ENCODE results near the gene TANC1. TPM values are rescaled to one million over a fixed set of nuclear protein-coding genes. Genes with fewer than 3 reads are reported as not detected.
A peak's percentile ranks its signal among the peaks of the same experiment; 100 is the strongest.

TANC1 gene
- total RNA-seq, 2 donors from 2014 or later = 70.1 to 86.1 TPM

DNA sequence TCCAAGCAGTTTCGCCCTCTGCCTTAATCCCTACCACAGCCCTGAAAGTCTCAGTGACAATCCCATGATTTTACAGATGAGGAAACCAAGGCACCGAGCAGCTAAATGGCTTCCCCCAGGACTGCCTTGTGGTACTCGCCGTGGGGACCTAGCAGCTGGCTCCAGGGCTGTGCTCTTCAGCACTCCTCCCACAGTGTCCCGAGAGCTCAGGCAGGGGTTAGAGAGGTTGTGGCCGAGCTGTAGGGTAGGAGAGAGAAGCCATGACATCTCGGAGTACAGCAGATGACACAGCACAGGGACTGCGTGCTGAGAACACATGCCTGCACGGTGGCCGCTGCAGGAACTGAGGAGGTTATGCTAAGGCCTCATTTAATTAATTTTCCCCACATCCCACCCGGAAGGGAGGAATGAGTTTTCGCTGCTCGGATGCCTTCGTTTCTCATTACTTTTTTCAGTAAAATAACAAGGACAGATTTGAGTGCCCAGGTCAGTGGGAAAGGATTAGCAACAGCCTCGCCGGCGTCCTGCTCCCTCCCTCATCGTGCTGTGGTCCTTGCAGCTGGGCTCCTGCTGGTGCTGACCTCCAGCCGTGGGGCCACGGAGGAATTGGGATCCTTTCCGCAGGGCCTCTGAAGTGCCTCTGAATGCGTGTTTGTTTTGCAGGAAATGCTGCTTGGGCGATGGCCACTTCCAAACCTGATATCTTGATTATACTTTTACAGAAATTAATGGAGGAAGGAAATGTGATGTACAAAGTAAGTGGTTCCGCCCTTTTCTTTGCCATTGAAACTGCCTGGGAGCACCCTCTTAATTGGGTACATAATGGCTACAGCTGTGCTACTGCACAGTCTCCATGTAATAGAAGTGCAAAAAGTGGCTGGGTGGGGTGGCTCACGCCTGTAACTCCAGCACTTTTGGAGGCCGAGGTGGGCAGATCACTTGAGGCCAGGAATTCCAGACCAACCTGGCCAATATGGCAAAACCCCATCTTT lies 256.9 kb downstream of the TANC1 start:
- Histone ChIP-seq H3K27me3 (replicated peaks; ENCODE audit: insufficient read depth) (no peaks in the 10 kb centered on the region), H3K27ac (no peak overlapping the region), H3K9me3 (no peaks in the 10 kb centered on the region), H3K4me3 (no peak overlapping the region), H3K4me1 (ENCODE audit: control insufficient read depth in 1 of 2, low read depth in 2 of 2) (peaks cover 0 to 12% of the 10 kb centered on the region in 2 donors), H3K36me3 (peaks cover 37% of the 10 kb centered on the region)
- ATAC-seq (ENCODE audit: insufficient number of reproducible peaks, low FRiP score, low read depth) (no peak), DNase-seq (ENCODE audit: low spot score) (no peak)
- TF ChIP-seq, protein P1, sequence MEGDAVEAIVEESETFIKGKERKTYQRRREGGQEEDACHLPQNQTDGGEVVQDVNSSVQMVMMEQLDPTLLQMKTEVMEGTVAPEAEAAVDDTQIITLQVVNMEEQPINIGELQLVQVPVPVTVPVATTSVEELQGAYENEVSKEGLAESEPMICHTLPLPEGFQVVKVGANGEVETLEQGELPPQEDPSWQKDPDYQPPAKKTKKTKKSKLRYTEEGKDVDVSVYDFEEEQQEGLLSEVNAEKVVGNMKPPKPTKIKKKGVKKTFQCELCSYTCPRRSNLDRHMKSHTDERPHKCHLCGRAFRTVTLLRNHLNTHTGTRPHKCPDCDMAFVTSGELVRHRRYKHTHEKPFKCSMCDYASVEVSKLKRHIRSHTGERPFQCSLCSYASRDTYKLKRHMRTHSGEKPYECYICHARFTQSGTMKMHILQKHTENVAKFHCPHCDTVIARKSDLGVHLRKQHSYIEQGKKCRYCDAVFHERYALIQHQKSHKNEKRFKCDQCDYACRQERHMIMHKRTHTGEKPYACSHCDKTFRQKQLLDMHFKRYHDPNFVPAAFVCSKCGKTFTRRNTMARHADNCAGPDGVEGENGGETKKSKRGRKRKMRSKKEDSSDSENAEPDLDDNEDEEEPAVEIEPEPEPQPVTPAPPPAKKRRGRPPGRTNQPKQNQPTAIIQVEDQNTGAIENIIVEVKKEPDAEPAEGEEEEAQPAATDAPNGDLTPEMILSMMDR (IDR thresholded peaks at IDR 0.05) = no peak

DNA sequence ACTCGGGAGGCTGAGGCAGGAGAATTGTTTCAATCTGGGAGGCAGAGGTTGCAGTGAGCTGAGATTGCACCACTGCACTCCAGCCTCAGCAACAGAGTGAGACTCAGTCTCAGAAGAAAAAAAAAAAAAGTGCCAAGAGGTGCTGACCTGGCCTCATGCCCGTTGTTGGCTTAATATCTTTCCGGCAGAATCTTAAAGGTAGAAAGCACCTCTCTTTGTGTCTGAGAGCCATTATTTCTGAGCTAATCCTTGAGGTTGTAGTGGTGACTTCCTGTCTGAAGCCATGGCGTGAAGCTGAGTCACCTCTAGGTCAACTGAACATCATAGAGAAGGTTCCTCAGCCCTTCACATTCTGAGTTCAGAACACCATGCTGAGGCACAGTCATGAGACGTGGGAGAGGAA lies 257.6 kb downstream of the TANC1 start:
- no peak overlapping the region for H3K4me3 ChIP-seq
- DNase-seq (ENCODE audit: low spot score) (no peak), ATAC-seq (ENCODE audit: insufficient number of reproducible peaks, low FRiP score, low read depth) (no peak)
- TF ChIP-seq, protein P1 (IDR thresholded peaks at IDR 0.05) = no peak
- H3K4me1 ChIP-seq (ENCODE audit: control insufficient read depth in 1 of 2, low read depth in 2 of 2) = peaks cover 0 to 12% of the 10 kb centered on the region in 2 donors
- H3K27ac ChIP-seq = no peak overlapping the region
- H3K9me3 ChIP-seq = no peaks in the 10 kb centered on the region
- no peaks in the 10 kb centered on the region for H3K27me3 ChIP-seq (replicated peaks; ENCODE audit: insufficient read depth)
- H3K36me3 ChIP-seq = peaks cover 34% of the 10 kb centered on the region

DNA sequence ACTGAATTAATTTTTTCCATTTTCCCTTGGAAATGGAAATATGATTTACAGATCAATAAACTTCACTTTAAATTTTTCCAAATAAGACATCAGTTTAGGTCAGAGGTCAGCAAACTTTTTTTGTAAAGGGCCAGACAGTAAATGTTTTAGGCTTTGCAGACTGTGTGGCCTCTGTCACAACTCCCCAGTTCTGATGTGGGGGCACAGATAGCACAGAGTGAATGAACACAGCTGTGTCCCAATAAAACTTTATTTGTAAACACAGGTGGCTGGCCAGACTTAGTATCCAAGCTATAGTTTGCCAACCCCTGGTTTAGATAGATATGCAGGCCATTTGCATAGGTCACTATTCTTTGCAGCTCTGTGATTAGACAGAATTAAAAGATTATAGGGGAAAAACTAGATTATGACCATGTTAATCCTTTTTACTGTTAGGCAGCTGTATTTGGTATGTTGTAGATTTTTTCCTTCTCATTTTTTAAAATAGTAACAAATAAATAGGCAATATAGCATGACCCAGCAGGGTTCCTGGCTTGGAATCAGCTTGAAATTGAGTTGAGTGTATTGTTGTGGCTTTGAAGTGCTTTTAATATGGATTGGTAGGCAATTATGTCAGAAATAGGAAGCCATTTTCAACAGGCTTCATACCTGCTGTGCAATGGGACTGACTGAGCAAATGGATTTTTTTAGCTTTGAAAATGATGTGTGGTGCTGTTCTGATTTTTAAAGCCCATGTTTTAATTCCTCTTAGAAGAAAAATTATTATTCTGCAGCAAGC lies 258.4 kb downstream of the TANC1 start:
- no peak for ATAC-seq (ENCODE audit: insufficient number of reproducible peaks, low FRiP score, low read depth)
- Histone ChIP-seq H3K9me3 (no peaks in the 10 kb centered on the region), H3K27ac (peak overlapping the region; percentile 15 to 32), H3K36me3 (peaks cover 34% of the 10 kb centered on the region), H3K27me3 (replicated peaks; ENCODE audit: insufficient read depth) (no peaks in the 10 kb centered on the region), H3K4me3 (no peak overlapping the region), H3K4me1 (ENCODE audit: control insufficient read depth in 1 of 2, low read depth in 2 of 2) (peaks cover 0 to 12% of the 10 kb centered on the region in 2 donors)
- TF ChIP-seq, protein P1 (IDR thresholded peaks at IDR 0.05) = no peak
- no peak for DNase-seq (ENCODE audit: low spot score)

DNA sequence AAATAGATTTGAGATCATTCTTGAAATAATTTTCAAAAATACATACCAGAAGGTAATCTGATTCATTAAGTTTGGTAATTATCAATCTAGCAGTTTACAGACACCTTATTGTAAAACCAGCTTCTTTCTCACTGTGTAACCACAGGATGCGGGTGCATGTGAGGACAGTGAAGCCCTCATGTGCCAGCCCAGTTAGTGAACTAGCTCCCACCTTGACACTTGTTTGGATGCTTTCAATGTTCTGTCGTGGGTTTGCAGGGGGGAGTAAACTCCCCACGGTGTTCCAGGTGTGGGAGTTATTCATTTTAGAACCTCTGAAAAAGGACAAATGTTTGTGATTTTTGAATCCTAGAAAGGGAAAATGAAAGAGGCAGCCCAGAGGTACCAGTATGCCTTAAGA lies 259.0 kb downstream of the TANC1 start:
- ATAC-seq (ENCODE audit: insufficient number of reproducible peaks, low FRiP score, low read depth) (no peak), DNase-seq (ENCODE audit: low spot score) (no peak)
- TF ChIP-seq, protein P1 (IDR thresholded peaks at IDR 0.05) = no peak
- H3K27me3 ChIP-seq (replicated peaks; ENCODE audit: insufficient read depth) = no peaks in the 10 kb centered on the region
- no peaks in the 10 kb centered on the region for H3K9me3 ChIP-seq
- H3K27ac ChIP-seq = peak overlapping the region; percentile 15 to 32
- peaks cover 32% of the 10 kb centered on the region for H3K36me3 ChIP-seq
- no peak overlapping the region for H3K4me3 ChIP-seq
- H3K4me1 ChIP-seq (ENCODE audit: control insufficient read depth in 1 of 2, low read depth in 2 of 2) = peaks cover 0 to 12% of the 10 kb centered on the region in 2 donors

DNA sequence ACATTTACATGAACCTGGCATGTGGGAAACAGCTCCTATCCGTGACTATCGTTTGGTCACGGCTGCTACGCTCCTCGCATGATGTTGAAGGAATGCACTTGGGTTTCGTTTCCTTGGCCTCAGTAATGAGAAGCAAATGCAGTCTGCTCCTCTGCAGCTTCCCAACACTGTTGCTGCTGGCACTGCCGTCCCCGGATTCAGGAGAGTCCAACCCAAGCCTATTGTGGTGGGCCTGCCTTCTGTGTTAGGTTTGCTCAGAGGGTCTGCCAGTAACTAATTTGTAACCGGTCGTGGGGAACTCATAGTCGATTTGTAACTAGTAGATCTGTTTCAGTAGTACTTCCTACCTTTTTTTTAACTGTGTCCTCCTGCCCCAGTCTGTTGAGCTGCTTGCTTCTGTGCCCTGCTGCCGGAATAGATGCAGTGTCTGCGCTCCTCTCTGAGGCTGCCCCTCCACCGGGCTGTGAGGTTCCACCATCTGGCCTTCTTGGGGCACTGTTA lies 259.7 kb downstream of the TANC1 start:
- Histone ChIP-seq H3K4me3 (no peak overlapping the region), H3K27ac (peak overlapping the region in 1 of 2 donors; percentile 32), H3K27me3 (replicated peaks; ENCODE audit: insufficient read depth) (no peaks in the 10 kb centered on the region)

More for the DNA sequence above, 259.7 kb downstream of the TANC1 start:
- TF ChIP-seq, protein P1 (IDR thresholded peaks at IDR 0.05) = no peak
- Histone ChIP-seq H3K36me3 (peaks cover 31% of the 10 kb centered on the region), H3K9me3 (no peaks in the 10 kb centered on the region), H3K4me1 (ENCODE audit: control insufficient read depth in 1 of 2, low read depth in 2 of 2) (peaks cover 0 to 12% of the 10 kb centered on the region in 2 donors)
- DNase-seq (ENCODE audit: low spot score) = no peak
- no peak for ATAC-seq (ENCODE audit: insufficient number of reproducible peaks, low FRiP score, low read depth)

Data from thoracic aorta (tissue), 2 donors.